ENCODE results near the gene NME3.
A peak's percentile ranks its signal among the peaks of the same experiment; 100 is the strongest.

Gene NME3

DNA sequence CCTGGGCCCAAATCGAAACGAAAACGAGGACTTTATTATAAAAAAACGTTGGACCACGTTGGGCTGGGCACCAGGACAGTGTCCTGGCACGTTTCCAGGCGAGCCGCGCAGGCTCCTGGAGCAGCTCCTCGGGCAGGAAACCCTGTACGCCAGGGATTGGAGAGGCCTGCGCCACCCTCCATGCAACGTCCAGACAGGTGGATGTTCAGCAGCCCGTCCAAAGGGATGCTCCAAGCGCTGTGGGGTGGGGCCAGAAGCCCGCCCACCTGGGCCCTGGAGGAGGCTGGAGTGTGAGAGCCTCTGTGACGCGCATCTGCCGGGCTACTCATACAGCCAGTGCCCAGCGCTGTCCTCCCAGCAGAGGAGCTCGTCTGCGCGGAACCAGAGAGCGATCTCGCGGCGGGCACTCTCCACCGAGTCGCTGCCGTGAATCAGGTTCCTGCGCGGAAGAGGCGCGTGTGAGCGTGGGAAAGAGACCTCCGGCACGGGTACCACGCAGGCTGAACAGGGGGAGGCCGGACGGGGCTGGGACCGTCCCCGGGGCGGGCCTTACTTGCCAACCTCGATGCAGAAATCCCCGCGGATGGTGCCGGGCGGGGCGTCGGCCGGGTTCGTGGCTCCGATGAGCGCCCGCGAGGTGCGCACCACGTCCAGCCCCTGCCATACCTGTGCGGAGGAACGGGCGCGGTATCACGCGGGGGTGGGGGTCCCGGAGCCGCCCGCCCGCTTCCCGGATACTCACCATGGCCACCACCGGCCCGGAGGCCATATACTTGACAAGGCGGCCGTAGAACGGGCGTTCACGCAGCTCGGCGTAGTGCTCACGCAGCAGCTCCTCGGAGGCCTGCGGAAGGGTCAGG, 785 bp downstream of the NME3 start:
- DNase-seq (peak; percentile 69), ATAC-seq (peak; percentile 8)
- Mint-ChIP-seq H3K36me3 (ENCODE audit: low read depth) (peaks cover 13% of the 10 kb centered on the region), H3K9me3 (no peaks in the 10 kb centered on the region), H3K27me3 (no peaks in the 10 kb centered on the region), H3K4me1 (peaks cover 17% of the 10 kb centered on the region), H3K27ac (peak overlapping the region; percentile 73), H3K4me3 (peak overlapping the region; percentile 100)

- Mint-ChIP-seq H3K4me3 (peak overlapping the region; percentile 100), H3K27ac (peak overlapping the region; percentile 73), H3K9me3 (no peaks in the 10 kb centered on the region), H3K36me3 (ENCODE audit: low read depth) (peaks cover 13% of the 10 kb centered on the region), H3K27me3 (no peaks in the 10 kb centered on the region), H3K4me1 (peaks cover 14% of the 10 kb centered on the region)
- ATAC-seq (no peak), DNase-seq (no peak)
Measured at GRCh38 chr16:1769402-1770300, 1.7 kb downstream of the NME3 start.

- ATAC-seq = no peak
Measured at GRCh38 chr16:1768767-1769401, 2.5 kb downstream of the NME3 start.

GRCh38 chr16:1768061-1768766, 3.1 kb downstream of the NME3 start:
- H3K4me1 Mint-ChIP-seq = peaks cover 8% of the 10 kb centered on the region

More at GRCh38 chr16:1768767-1769401, 2.5 kb downstream of the NME3 start:
- Mint-ChIP-seq H3K27me3 (no peaks in the 10 kb centered on the region), H3K4me1 (peaks cover 10% of the 10 kb centered on the region), H3K36me3 (ENCODE audit: low read depth) (peaks cover 13% of the 10 kb centered on the region), H3K4me3 (no peak overlapping the region), H3K9me3 (no peaks in the 10 kb centered on the region), H3K27ac (no peak overlapping the region)
- DNase-seq = no peak

GRCh38 chr16:1767116-1767994, 4.0 kb downstream of the NME3 start:
- Mint-ChIP-seq H3K4me1 (peaks cover 8% of the 10 kb centered on the region), H3K9me3 (no peaks in the 10 kb centered on the region), H3K4me3 (no peak overlapping the region), H3K27me3 (no peaks in the 10 kb centered on the region), H3K36me3 (ENCODE audit: low read depth) (peaks cover 12% of the 10 kb centered on the region), H3K27ac (no peak overlapping the region)
- ATAC-seq (no peak), DNase-seq (no peak)

More at GRCh38 chr16:1768061-1768766, 3.1 kb downstream of the NME3 start:
- Mint-ChIP-seq H3K36me3 (ENCODE audit: low read depth) (peaks cover 13% of the 10 kb centered on the region), H3K27me3 (no peaks in the 10 kb centered on the region), H3K9me3 (no peaks in the 10 kb centered on the region), H3K4me3 (no peak overlapping the region), H3K27ac (no peak overlapping the region)
- ATAC-seq (no peak), DNase-seq (no peak)

DNA sequence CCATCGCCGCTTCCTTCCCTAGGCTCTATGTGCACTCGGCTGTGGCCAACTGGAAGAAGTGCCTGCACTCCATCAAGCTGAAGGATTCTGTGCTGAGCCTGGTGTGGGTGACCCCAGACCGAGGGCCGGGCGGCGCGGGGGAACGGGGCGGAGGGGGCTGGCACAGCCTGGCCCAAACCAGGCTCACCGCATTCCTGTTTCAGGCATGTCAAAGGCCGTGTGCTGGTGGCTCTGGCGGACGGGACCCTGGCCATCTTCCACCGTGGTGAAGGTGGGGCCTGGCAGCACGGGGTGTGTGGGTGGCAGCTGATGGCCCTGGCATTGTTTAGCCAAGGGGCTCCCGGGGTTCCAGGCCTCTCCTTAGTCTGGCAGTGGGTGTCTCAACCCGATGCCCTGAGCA, 4.6 kb downstream of the NME3 start:
- Mint-ChIP-seq H3K27ac (no peak overlapping the region), H3K36me3 (ENCODE audit: low read depth) (peaks cover 5% of the 10 kb centered on the region), H3K4me1 (peaks cover 5% of the 10 kb centered on the region), H3K27me3 (no peaks in the 10 kb centered on the region), H3K9me3 (no peaks in the 10 kb centered on the region), H3K4me3 (no peak overlapping the region)
- no peak for ATAC-seq
- DNase-seq = no peak

GRCh38 chr16:1766231-1766630, 5.1 kb downstream of the NME3 start:
- Mint-ChIP-seq H3K27ac (no peak overlapping the region), H3K9me3 (no peaks in the 10 kb centered on the region), H3K36me3 (ENCODE audit: low read depth) (peaks cover 6% of the 10 kb centered on the region), H3K4me3 (no peak overlapping the region), H3K27me3 (no peaks in the 10 kb centered on the region), H3K4me1 (peaks cover 4% of the 10 kb centered on the region)
- no peak for DNase-seq
- ATAC-seq = no peak

DNA sequence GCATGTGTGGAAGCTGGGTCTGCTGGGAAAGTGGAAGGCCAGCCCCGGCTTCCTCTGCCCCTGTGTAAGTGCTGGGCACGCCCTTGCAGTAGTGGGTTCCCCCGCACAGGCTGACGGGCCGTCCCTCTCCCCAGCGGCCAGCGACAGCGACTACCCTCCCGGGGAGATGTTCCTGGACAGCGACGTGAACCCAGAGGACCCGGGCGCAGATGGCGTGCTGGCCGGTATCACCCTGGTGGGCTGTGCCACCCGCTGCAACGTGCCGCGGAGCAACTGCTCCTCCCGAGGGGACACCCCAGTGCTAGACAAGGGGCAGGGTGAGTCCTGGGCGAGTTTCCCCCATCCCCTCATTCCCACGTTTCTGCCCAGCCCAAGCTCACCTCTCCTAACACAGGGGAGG, 5.5 kb downstream of the NME3 start:
- peaks cover 4% of the 10 kb centered on the region for H3K4me1 Mint-ChIP-seq
- no peak overlapping the region for H3K27ac Mint-ChIP-seq
- DNase-seq (no peak), ATAC-seq (no peak)
- no peaks in the 10 kb centered on the region for H3K27me3 Mint-ChIP-seq
- H3K4me3 Mint-ChIP-seq = no peak overlapping the region
- peaks cover 8% of the 10 kb centered on the region for H3K36me3 Mint-ChIP-seq (ENCODE audit: low read depth)
- no peaks in the 10 kb centered on the region for H3K9me3 Mint-ChIP-seq

DNA sequence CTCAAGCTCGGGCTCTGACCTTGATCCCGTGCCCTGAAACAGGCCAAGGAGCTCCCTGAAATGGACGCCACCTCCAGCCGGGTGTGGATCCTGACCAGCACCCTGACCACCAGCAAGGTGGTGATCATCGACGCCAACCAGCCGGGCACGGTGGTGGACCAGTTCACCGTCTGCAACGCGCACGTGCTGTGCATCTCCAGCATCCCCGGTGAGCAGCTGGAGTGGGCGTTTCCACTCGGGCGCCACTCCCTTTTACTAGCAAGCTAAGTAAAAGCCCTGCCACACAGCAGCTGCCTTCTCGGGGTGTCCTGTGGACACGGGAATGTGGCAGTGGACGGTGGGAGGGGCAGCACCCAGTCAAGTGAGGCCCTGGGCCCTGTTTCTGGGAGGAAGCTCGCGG, 6.4 kb downstream of the NME3 start:
- Mint-ChIP-seq H3K4me3 (no peak overlapping the region), H3K36me3 (ENCODE audit: low read depth) (peaks cover 6% of the 10 kb centered on the region), H3K9me3 (no peaks in the 10 kb centered on the region), H3K4me1 (no peaks in the 10 kb centered on the region), H3K27me3 (no peaks in the 10 kb centered on the region), H3K27ac (no peak overlapping the region)
- no peak for ATAC-seq
- DNase-seq = no peak

DNA sequence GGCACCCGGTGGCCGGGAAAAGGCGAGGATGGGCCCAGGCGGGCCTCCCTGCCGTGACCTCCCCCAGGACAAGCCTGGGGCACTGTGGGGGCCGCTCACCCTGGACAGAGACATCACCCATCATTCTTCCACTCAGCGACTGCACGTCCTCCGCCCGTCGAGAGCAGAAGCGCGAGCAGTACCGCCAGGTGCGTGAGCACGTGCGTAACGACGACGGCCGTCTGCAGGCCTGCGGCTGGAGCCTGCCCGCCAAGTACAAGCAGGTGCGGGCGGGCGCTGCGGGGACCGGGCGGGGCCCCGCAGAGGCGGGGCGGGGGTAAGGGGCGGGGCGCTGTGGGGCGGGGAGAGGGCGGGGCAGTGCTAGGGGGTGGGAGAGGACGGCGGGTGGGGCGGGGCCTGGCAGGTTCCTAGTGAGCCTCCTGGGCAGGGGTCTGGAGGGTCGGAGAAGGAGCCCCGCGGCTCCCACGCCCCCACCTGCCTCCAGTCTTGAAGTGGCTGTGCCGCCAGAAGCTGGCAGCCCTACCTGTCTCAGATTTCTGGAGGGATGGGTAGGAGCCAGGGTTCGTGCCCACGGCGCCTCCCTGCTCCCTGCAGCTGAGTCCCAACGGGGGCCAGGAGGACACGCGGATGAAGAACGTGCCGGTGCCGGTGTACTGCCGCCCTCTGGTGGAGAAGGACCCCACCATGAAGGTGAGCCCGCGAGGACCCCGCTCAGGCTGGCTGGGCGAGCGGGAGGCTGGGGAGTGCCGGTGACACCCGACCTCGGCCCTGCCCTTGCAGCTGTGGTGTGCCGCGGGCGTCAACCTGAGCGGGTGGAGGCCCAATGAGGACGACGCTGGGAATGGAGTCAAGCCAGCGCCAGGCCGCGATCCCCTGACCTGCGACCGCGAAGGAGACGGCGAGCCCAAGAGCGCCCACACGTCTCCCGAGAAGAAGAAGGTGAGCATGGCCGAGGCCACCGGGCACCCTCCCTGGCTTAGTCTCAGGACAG, 7.5 kb downstream of the NME3 start:
- DNase-seq (no peak), ATAC-seq (no peak)
- Mint-ChIP-seq H3K27ac (no peak overlapping the region), H3K36me3 (ENCODE audit: low read depth) (peaks cover 6% of the 10 kb centered on the region), H3K27me3 (no peaks in the 10 kb centered on the region), H3K9me3 (no peaks in the 10 kb centered on the region), H3K4me3 (no peak overlapping the region), H3K4me1 (no peaks in the 10 kb centered on the region)

- Mint-ChIP-seq H3K27me3 (no peaks in the 10 kb centered on the region), H3K9me3 (no peaks in the 10 kb centered on the region), H3K4me1 (no peaks in the 10 kb centered on the region), H3K36me3 (ENCODE audit: low read depth) (peaks cover 5% of the 10 kb centered on the region), H3K27ac (no peak overlapping the region), H3K4me3 (no peak overlapping the region)
- no peak for DNase-seq
- no peak for ATAC-seq
Measured at GRCh38 chr16:1762879-1763520, 8.3 kb downstream of the NME3 start.

GRCh38 chr16:1762196-1762878, 9.0 kb downstream of the NME3 start:
- no peaks in the 10 kb centered on the region for H3K27me3 Mint-ChIP-seq
- no peak overlapping the region for H3K4me3 Mint-ChIP-seq
- H3K4me1 Mint-ChIP-seq = peaks cover 3% of the 10 kb centered on the region
- no peak for DNase-seq
- H3K27ac Mint-ChIP-seq = no peak overlapping the region
- no peaks in the 10 kb centered on the region for H3K9me3 Mint-ChIP-seq
- H3K36me3 Mint-ChIP-seq (ENCODE audit: low read depth) = peaks cover 4% of the 10 kb centered on the region
- no peak for ATAC-seq
